ENCODE measurements around the gene TRIM44.

DNA sequence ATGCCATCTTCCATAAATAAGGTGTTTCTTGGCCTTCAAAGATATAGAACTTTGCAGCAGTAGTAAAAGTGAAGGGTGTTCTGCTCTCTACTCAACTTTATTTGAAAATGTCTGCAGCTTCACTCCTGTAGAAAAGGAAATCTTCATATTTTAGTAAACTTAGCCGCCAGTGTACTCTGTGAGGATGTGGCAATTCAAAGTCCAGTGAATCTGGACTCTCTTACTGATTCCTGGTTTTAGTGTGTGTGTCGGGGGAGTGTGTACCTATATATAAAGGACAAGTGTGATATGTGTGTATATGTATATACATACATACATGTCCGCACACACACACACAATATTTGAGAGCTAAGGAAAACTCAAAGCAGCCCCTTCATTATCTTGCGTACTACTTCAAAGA, 147.0 kb downstream of the TRIM44 start:
- TF ChIP-seq, protein P1, sequence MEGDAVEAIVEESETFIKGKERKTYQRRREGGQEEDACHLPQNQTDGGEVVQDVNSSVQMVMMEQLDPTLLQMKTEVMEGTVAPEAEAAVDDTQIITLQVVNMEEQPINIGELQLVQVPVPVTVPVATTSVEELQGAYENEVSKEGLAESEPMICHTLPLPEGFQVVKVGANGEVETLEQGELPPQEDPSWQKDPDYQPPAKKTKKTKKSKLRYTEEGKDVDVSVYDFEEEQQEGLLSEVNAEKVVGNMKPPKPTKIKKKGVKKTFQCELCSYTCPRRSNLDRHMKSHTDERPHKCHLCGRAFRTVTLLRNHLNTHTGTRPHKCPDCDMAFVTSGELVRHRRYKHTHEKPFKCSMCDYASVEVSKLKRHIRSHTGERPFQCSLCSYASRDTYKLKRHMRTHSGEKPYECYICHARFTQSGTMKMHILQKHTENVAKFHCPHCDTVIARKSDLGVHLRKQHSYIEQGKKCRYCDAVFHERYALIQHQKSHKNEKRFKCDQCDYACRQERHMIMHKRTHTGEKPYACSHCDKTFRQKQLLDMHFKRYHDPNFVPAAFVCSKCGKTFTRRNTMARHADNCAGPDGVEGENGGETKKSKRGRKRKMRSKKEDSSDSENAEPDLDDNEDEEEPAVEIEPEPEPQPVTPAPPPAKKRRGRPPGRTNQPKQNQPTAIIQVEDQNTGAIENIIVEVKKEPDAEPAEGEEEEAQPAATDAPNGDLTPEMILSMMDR (IDR thresholded peaks at IDR 0.05), result no peak
- no peak for TF ChIP-seq POLR2A (IDR thresholded peaks at IDR 0.05)
